Kidney epithelial cell (primary cell): ENCODE results near the gene BTBD16. TPM values are rescaled to one million over a fixed set of nuclear protein-coding genes. Genes with fewer than 3 reads are reported as not detected.
A peak's percentile ranks its signal among the peaks of the same experiment; 100 is the strongest.

Experiments used
- DNase-seq: peaks from one replicate; pipeline ENCODE4 v3.0.0-alpha.2; 2010; ENCODE audit warnings: low read depth
- H3K27me3 ChIP-seq: 2 replicates; pipeline ENCODE4 v1.6.0; 2011; ENCODE audit warnings: low read length; ENCODE audit not compliant: control insufficient read depth, insufficient read depth
- H3K36me3 ChIP-seq: 2 replicates; pipeline ENCODE4 v1.5.1; 2011; ENCODE audit warnings: low read length; ENCODE audit not compliant: control insufficient read depth, insufficient read depth
- H3K4me3 ChIP-seq: 2 replicates; pipeline ENCODE4 v1.5.1; 2011; ENCODE audit warnings: low read depth, mild to moderate bottlenecking, control low read depth, low read length
- total RNA-seq: library from RNA; depleted of rRNA; stranded (reverse); fragments of >200 nt; gene quantifications from 2 replicates; pipeline ENCODE4 v1.2.3, GENCODE V29; 2015
- TF ChIP-seq, protein P1 (sequence below): IDR thresholded peaks from 2 replicates; pipeline ENCODE4 v1.5.1; 2011; ENCODE audit warnings: mild to moderate bottlenecking, moderate library complexity, low read length, control low read depth, inconsistent platforms; ENCODE audit not compliant: insufficient read depth, poor library complexity, severe bottlenecking

BTBD16 gene
- total RNA-seq, 1 donor from 2014 or later: 2.0 TPM

DNA sequence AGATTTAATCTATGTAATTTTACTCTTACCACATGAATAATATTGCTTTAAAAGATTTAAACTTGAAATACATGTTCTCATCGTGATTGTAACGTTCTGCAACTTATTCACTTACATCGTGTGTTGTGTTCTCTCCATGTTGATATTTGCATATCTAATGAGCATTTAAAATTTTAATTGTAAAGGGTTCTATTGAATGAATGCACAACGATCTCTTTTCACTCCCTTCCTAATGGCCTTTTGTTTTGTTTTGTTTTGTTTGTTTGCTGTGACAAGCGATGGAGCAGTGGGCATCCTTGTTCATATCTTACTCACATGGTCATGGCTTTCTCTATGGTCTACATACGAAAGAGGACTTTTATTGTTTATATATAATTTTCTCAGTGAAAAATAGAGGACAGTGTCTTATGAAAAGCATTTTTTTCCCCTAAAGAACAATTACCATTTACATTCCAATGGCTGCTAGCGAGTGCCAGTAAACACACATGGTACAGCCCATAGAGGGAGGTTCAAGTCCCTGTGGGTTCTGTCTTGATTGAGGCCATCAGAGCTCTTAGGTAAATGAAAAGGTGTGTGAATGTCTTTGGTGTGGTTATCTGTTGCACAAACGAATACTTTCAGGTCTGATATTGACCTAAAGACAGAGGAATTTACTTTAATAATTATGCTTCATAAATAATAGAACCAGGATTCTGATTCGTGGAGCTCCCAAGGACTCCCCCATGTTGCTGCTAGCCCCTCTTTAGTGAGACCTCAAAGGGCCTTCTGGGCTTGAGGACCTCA is 32.4 kb downstream of the BTBD16 start:
- TF ChIP-seq, protein P1, sequence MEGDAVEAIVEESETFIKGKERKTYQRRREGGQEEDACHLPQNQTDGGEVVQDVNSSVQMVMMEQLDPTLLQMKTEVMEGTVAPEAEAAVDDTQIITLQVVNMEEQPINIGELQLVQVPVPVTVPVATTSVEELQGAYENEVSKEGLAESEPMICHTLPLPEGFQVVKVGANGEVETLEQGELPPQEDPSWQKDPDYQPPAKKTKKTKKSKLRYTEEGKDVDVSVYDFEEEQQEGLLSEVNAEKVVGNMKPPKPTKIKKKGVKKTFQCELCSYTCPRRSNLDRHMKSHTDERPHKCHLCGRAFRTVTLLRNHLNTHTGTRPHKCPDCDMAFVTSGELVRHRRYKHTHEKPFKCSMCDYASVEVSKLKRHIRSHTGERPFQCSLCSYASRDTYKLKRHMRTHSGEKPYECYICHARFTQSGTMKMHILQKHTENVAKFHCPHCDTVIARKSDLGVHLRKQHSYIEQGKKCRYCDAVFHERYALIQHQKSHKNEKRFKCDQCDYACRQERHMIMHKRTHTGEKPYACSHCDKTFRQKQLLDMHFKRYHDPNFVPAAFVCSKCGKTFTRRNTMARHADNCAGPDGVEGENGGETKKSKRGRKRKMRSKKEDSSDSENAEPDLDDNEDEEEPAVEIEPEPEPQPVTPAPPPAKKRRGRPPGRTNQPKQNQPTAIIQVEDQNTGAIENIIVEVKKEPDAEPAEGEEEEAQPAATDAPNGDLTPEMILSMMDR: no peak
- Histone ChIP-seq H3K27me3 (no peaks in the 10 kb centered on the region), H3K36me3 (no peaks in the 10 kb centered on the region), H3K4me3 (no peak overlapping the region)
- no peak for DNase-seq

DNA sequence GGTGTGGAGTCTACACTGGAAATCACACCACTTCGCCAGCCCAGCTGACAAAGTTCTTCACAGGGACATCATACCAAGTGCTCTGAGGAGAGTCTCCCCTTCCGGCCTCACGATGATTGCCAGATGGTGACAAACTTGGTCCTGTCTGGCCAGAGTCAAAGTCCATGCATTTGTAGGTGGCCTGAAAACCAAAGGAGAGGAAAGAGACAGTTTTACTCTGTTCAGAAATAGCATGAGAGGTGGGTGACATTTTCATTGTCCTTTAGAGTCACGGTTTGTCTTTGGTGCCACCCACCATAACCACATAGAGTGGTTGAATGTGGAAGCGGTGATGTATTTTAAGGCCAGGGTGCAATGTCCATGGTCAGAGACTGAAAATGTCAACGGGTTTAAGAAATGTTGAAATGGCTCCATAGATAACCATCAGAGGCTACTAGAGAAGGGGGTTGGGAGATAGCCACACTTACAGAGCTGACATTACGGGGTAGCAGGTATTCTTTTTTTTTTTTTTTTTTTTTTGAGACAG is 33.0 kb downstream of the BTBD16 start:
- DNase-seq: no peak
- Histone ChIP-seq H3K27me3 (no peaks in the 10 kb centered on the region), H3K4me3 (no peak overlapping the region), H3K36me3 (no peaks in the 10 kb centered on the region)
- TF ChIP-seq, protein P1: no peak

DNA sequence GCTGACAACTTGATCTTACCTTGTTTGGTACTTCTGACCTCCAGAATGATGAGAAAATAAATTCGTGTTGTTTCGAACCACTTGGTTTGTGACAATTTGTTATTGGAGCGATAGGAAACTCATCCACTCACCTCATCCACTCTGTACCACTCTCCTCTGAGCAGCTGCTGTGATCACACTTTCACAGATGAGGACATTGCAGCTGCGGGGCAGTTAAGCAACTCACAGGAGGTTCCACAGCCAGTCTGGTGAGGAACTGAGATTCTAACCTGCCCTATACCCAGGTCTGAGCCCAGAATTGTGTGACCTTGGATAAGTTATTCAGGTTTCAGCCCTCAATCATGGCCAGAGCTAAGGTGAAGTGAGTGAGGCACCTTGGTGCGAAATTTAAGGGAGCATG is 35.2 kb downstream of the BTBD16 start:
- TF ChIP-seq, protein P1: no peak
- no peak overlapping the region for H3K4me3 ChIP-seq
- H3K36me3 ChIP-seq: no peaks in the 10 kb centered on the region
- no peak for DNase-seq
- no peaks in the 10 kb centered on the region for H3K27me3 ChIP-seq

DNA sequence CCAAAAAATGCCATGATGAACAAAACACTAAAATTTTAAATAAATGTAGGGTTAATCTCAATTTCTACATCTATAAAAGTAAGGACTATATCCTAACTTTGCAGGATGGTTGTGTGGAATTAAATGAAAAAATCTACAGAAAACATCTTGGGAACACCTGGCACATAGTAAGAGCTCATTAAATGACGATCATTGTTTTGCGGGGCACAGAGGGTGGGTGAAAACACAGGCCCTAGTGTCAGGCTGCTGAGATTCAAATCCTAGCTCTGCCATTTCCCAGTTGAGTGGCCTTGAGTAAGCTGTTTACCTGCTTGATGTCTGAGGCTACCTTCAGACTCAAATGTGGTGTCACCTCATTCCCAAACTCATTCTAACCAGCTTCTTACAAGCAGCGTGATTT is 35.6 kb downstream of the BTBD16 start:
- Histone ChIP-seq H3K4me3 (no peak overlapping the region), H3K36me3 (no peaks in the 10 kb centered on the region), H3K27me3 (no peaks in the 10 kb centered on the region)
- TF ChIP-seq, protein P1: no peak
- no peak for DNase-seq

DNA sequence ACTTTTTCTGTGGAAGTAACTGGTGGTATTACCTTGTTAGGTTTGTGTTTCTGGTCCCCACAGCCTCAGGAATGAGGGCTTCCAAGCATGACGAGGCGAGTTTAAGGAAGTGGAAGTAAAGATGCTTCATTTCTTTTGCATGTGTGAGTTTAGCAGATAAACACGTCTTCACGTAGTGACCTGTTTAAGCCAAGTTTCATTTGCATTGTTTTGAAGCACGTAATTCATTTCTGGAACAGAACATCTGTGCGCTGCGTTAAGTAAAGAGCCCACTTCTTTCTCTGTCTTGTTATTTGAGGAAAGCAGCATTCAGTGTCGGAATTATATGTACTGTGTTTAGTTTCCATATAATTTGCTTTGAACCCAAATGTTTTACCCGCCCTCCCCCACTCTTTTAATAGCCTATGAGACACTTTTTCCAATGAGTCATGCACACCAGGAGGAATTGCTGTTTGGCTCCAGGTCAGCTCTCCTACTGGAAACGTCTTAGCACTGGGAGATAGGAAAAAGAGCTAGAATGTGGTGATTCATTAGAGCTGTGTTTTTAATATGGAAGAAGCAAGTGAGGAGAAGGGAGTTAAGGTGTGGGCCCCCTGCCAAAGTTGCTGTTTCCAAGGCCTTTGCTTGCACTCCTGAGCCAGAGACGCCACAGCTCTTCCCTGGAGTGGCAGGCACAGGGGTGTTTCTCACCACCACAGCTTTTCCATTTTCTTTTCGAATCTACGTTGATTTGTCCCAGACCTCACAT is 36.7 kb downstream of the BTBD16 start:
- Histone ChIP-seq H3K27me3 (no peaks in the 10 kb centered on the region), H3K36me3 (no peaks in the 10 kb centered on the region), H3K4me3 (no peak overlapping the region)
- DNase-seq: peak; percentile 91
- TF ChIP-seq, protein P1: no peak
